Mesenchymal stem cell (in vitro differentiated cells and primary cell): ENCODE results near the gene FCRL2.

Experiments used
- DNase-seq: peaks from one replicate; pipeline ENCODE4 v3.0.0-alpha.2; 2013
- H2AFZ ChIP-seq: one replicate; pipeline ENCODE4 v1.6.1; 2013; ENCODE audit warnings: low read depth, mild to moderate bottlenecking, control low read depth, inconsistent platforms, low read length, moderate library complexity
- H2AK5ac ChIP-seq: 2 replicates; pipeline ENCODE4 v1.6.1; 2013; ENCODE audit warnings: low read length, moderate library complexity, mild to moderate bottlenecking, inconsistent platforms; ENCODE audit not compliant: severe bottlenecking
- H2BK120ac ChIP-seq: one replicate; pipeline ENCODE4 v1.6.1; 2013; ENCODE audit warnings: low read depth, mild to moderate bottlenecking, inconsistent platforms, low read length, moderate library complexity
- H2BK12ac ChIP-seq, 2 experiments: one replicate each; pipeline ENCODE4 v1.6.1; 2013; ENCODE audit warnings: inconsistent platforms in 2 of 2, low read length in 2 of 2, mild to moderate bottlenecking in 2 of 2, moderate library complexity in 2 of 2, control low read depth in 1 of 2
- H2BK15ac ChIP-seq: one replicate; pipeline ENCODE4 v1.6.1; 2013; ENCODE audit warnings: mild to moderate bottlenecking, low read depth, inconsistent platforms; ENCODE audit not compliant: poor library complexity, severe bottlenecking
- H2BK5ac ChIP-seq: 2 replicates; pipeline ENCODE4 v1.6.1; 2013; ENCODE audit warnings: low read depth, mild to moderate bottlenecking, low read length, control low read depth, inconsistent platforms; ENCODE audit not compliant: poor library complexity, severe bottlenecking
- H3K14ac ChIP-seq, 2 experiments: one replicate each; pipeline ENCODE4 v1.6.1; 2013; ENCODE audit warnings: inconsistent platforms in 2 of 2, low read length in 2 of 2, control low read depth in 1 of 2, mild to moderate bottlenecking in 1 of 2, moderate library complexity in 1 of 2
- H3K18ac ChIP-seq, 2 experiments: one replicate each; pipeline ENCODE4 v1.6.1; 2013; ENCODE audit warnings: inconsistent platforms in 2 of 2, low read length in 2 of 2, control low read depth in 1 of 2, low read depth in 1 of 2, mild to moderate bottlenecking in 1 of 2
- H3K23ac ChIP-seq, 2 experiments: one replicate each; pipeline ENCODE4 v1.6.1; 2013; ENCODE audit warnings: inconsistent platforms in 2 of 2, low read length in 2 of 2, mild to moderate bottlenecking in 2 of 2, moderate library complexity in 2 of 2, control low read depth in 1 of 2
- H3K27ac ChIP-seq: 2 replicates; pipeline ENCODE4 v1.5.1; 2013; ENCODE audit warnings: mild to moderate bottlenecking, moderate library complexity, low read length, control low read depth, inconsistent platforms; ENCODE audit not compliant: poor library complexity, severe bottlenecking
- H3K27me3 ChIP-seq, 2 experiments: 2 replicates each; pipeline versions ENCODE4 v1.6.1 to v1.7.0; 2013; ENCODE audit warnings: low read length in 2 of 2, mild to moderate bottlenecking in 2 of 2, moderate library complexity in 2 of 2, control low read depth in 1 of 2, inconsistent platforms in 1 of 2; ENCODE audit not compliant: control insufficient read depth in 1 of 2, insufficient read depth in 1 of 2
- H3K36me3 ChIP-seq, 2 experiments: 2 replicates each; pipeline versions ENCODE4 v1.6.1 to v1.7.0; 2013; ENCODE audit warnings: low read length in 2 of 2, control low read depth in 1 of 2, inconsistent platforms in 1 of 2, low read depth in 1 of 2, mild to moderate bottlenecking in 1 of 2; ENCODE audit not compliant: insufficient read depth in 2 of 2, control insufficient read depth in 1 of 2
- H3K4ac ChIP-seq, 2 experiments: one replicate each; pipeline ENCODE4 v1.6.1; 2013; ENCODE audit warnings: inconsistent platforms in 2 of 2, low read length in 2 of 2, mild to moderate bottlenecking in 2 of 2, moderate library complexity in 2 of 2, control low read depth in 1 of 2, low read depth in 1 of 2
- H3K4me1 ChIP-seq: 2 replicates; pipeline ENCODE4 v1.6.1; 2013; ENCODE audit warnings: low read depth, low read length, control low read depth; ENCODE audit not compliant: control insufficient read depth, insufficient read depth
- H3K4me2 ChIP-seq: 2 replicates; pipeline ENCODE4 v1.6.1; 2013; ENCODE audit warnings: low read length, mild to moderate bottlenecking, inconsistent platforms; ENCODE audit not compliant: poor library complexity, severe bottlenecking
- H3K4me3 ChIP-seq, 2 experiments: 2 replicates each; pipeline versions ENCODE4 v1.5.1 to v1.7.0; 2013; ENCODE audit warnings: low read length in 2 of 2, mild to moderate bottlenecking in 2 of 2, control low read depth in 1 of 2, low read depth in 1 of 2; ENCODE audit not compliant: insufficient read depth in 1 of 2
- H3K79me1 ChIP-seq: replicated peaks from 2 replicates; pipeline ENCODE4 v1.6.1; 2013; ENCODE audit warnings: mild to moderate bottlenecking, control low read depth, low read length, inconsistent platforms; ENCODE audit not compliant: poor library complexity, severe bottlenecking
- H3K9ac ChIP-seq: 2 replicates; pipeline ENCODE4 v1.7.0; 2013; ENCODE audit warnings: mild to moderate bottlenecking, low read length, moderate library complexity
- H3K9me3 ChIP-seq: 2 replicates; pipeline ENCODE4 v1.7.0; 2013; ENCODE audit warnings: mild to moderate bottlenecking, low read length; ENCODE audit not compliant: control insufficient read depth
- H4K8ac ChIP-seq: one replicate; pipeline ENCODE4 v1.6.1; 2013; ENCODE audit warnings: inconsistent platforms, mild to moderate bottlenecking, low read length, moderate library complexity
- H4K91ac ChIP-seq: one replicate; pipeline ENCODE4 v1.6.1; 2013; ENCODE audit warnings: mild to moderate bottlenecking, low read length, inconsistent platforms
- WGBS: methylation state at CpG from one replicate; pipeline ENCODE4 v1.1.7; 2013; ENCODE audit warnings: mixed read lengths; 5-methylcytosine and 5-hydroxymethylcytosine counted together

FCRL2 gene

DNA sequence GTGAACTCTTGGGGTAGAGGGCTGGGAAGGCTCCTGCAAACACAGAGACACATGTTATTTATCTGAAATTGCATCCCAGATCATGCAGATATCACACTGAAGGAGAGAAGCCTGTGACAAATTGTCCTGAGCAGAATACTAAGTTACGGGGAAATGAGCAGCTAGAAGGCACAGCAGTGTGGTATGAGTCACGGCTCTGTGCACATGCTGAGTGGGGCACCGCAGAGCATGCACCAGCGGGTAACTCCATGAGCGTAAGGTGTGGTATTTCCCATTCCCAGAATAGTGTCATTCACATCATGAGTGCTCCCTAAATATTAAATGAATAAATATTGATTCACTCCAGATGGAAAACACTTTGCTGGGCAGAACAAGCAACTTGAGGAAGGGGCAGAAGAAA lies 21.3 kb upstream of the FCRL2 start:
- Histone ChIP-seq H2BK15ac (no peak overlapping the region), H3K9ac (no peak overlapping the region), H3K4me1 (no peaks in the 10 kb centered on the region), H2BK120ac (no peak overlapping the region), H3K4me3 (no peak overlapping the region), H2AK5ac (no peak overlapping the region), H3K4me2 (no peak overlapping the region), H3K36me3 (no peaks in the 10 kb centered on the region), H2BK12ac (no peak overlapping the region), H4K8ac (no peak overlapping the region), H3K18ac (no peak overlapping the region), H3K14ac (no peak overlapping the region), H3K27me3 (no peaks in the 10 kb centered on the region), H4K91ac (no peak overlapping the region), H3K23ac (no peak overlapping the region), H3K4ac (no peak overlapping the region), H3K27ac (no peak overlapping the region), H2BK5ac (no peak overlapping the region), H3K79me1 (no peaks in the 10 kb centered on the region), H3K9me3 (peaks cover 20% of the 10 kb centered on the region), H2AFZ (no peak overlapping the region)
- 78% methylated on average over 4 of the region's 5 CpGs for WGBS
- no peak for DNase-seq

DNA sequence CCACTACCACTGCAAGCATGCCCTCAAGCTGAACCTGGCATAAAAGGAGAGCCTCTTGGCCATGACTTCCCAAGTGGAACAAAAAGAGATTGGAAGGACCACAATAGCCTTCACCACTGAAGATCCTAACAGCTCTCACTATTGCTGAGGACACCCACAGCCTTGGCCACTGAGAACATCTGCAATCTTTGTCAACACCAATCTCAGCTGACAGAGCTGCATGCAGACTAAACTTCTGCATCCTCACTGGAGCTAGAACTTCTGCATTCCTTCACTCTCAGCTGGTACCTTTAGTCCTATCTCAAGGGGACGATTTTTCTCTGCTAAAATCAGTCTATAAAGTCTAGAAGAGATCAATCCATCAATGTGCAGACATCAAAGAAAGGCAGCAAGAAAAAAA lies 8.3 kb upstream of the FCRL2 start:
- Histone ChIP-seq H3K4ac (no peak overlapping the region), H3K18ac (no peak overlapping the region), H3K4me1 (no peaks in the 10 kb centered on the region), H2BK12ac (no peak overlapping the region), H2BK5ac (no peak overlapping the region), H3K23ac (no peak overlapping the region), H3K4me3 (no peak overlapping the region), H2AFZ (no peak overlapping the region), H2BK120ac (no peak overlapping the region), H3K9me3 (peaks cover 28% of the 10 kb centered on the region), H4K91ac (no peak overlapping the region), H2BK15ac (no peak overlapping the region), H3K27ac (no peak overlapping the region), H4K8ac (no peak overlapping the region), H3K4me2 (no peak overlapping the region), H3K14ac (no peak overlapping the region), H3K27me3 (no peaks in the 10 kb centered on the region), H2AK5ac (no peak overlapping the region), H3K79me1 (no peaks in the 10 kb centered on the region), H3K36me3 (no peaks in the 10 kb centered on the region), H3K9ac (no peak overlapping the region)
- no peak for DNase-seq
- 0% methylated on average over 1 of the region's 1 CpG for WGBS

DNA sequence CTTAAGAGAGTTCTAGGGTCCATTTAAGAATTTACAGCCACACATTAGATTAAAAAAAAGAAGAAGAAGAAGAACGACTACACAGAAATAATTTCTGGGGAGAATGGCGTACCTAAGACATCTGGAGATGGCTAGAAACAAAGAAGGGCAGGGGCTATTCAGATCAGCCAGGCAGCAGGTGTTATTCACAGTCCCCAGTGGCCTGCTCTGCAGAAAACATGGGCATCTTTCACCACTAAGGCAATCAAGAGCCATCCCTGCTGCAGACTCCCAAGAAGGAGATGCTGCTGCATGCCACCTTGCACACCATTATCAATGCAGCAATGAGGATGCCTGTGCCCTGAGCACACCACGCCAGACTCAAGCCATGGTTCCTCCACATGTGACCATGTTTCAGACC lies 7.9 kb upstream of the FCRL2 start:
- Histone ChIP-seq H3K27ac (no peak overlapping the region), H3K4ac (no peak overlapping the region), H3K14ac (no peak overlapping the region), H3K36me3 (no peaks in the 10 kb centered on the region), H3K27me3 (no peaks in the 10 kb centered on the region), H3K9me3 (peaks cover 26% of the 10 kb centered on the region), H3K79me1 (no peaks in the 10 kb centered on the region), H3K9ac (no peak overlapping the region), H2BK12ac (no peak overlapping the region), H4K8ac (no peak overlapping the region), H3K23ac (no peak overlapping the region), H3K18ac (no peak overlapping the region), H2AFZ (no peak overlapping the region), H3K4me2 (no peak overlapping the region), H2AK5ac (no peak overlapping the region), H2BK15ac (no peak overlapping the region), H2BK5ac (no peak overlapping the region), H3K4me1 (no peaks in the 10 kb centered on the region), H3K4me3 (no peak overlapping the region), H4K91ac (no peak overlapping the region), H2BK120ac (no peak overlapping the region)
- WGBS, result 57% methylated on average over 3 of the region's 3 CpGs
- DNase-seq, result no peak

DNA sequence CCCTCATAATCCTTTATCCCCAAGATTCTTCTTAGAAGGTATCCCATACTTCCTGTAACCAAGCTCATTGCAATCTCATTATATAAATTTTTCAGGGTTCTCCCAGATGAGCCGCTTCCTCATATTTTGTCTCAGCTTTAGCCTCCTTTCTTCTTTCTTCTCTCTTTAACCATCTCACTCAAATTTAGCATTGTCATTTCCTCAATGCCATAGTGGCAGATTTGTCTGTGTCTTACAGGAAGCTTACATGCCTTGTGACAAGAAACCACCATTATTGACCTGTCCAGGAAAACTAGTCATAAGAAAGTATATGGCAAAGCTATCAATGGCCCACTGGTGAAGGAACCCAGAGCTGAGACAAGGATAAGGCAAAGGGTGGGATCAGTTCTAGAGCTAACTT lies 6.0 kb upstream of the FCRL2 start:
- no peak overlapping the region for H3K14ac ChIP-seq
- no peak overlapping the region for H3K4ac ChIP-seq
- no peak overlapping the region for H3K9ac ChIP-seq
- no peak overlapping the region for H2BK15ac ChIP-seq
- no peak overlapping the region for H3K23ac ChIP-seq
- no peaks in the 10 kb centered on the region for H3K36me3 ChIP-seq
- H2AFZ ChIP-seq, result no peak overlapping the region
- H3K9me3 ChIP-seq, result peaks cover 8% of the 10 kb centered on the region
- H2BK12ac ChIP-seq, result no peak overlapping the region
- H3K4me3 ChIP-seq, result no peak overlapping the region
- no peak for DNase-seq
- no peak overlapping the region for H3K18ac ChIP-seq
- H3K27ac ChIP-seq, result no peak overlapping the region
- H2AK5ac ChIP-seq, result no peak overlapping the region
- no peaks in the 10 kb centered on the region for H3K27me3 ChIP-seq
- H3K79me1 ChIP-seq, result no peaks in the 10 kb centered on the region
- no peak overlapping the region for H4K8ac ChIP-seq
- 81% methylated on average over 1 of the region's 1 CpG for WGBS
- H4K91ac ChIP-seq, result no peak overlapping the region
- no peak overlapping the region for H2BK5ac ChIP-seq
- no peaks in the 10 kb centered on the region for H3K4me1 ChIP-seq
- no peak overlapping the region for H2BK120ac ChIP-seq
- H3K4me2 ChIP-seq, result no peak overlapping the region
